Gastrocnemius medialis (tissue), 4 donors: ENCODE results near the gene CAMKK2. TPM values are rescaled to one million over a fixed set of nuclear protein-coding genes. Genes with fewer than 3 reads are reported as not detected.

Source experiments
- ATAC-seq, 2 donors: fragments of 150-250 bp; one replicate each; pipeline ENCODE4 v1.9.1; 2016
- DNase-seq, 2 donors: peaks; one replicate each; pipeline ENCODE4 v3.0.0-alpha.2; 2019
- H3K27ac ChIP-seq, 4 donors: fragments of 200-600 bp; sonication (generic); 1 replicate in 1 of 4; 2 replicates in 3 of 4; pipeline ENCODE4 v1.5.1; 2016 to 2018; ENCODE audit warnings: mild to moderate bottlenecking in 2 of 4, moderate library complexity in 1 of 4
- H3K27me3 ChIP-seq, 3 donors: fragments of 200-600 bp; sonication (generic) in 2 of 3; 1 replicate in 1 of 3; 2 replicates in 2 of 3; pipeline versions ENCODE4 v1.5.1 to v1.6.0; 2016 to 2019; ENCODE audit warnings: mild to moderate bottlenecking in 1 of 3, moderate library complexity in 1 of 3
- H3K36me3 ChIP-seq, 2 donors: fragments of 200-600 bp; sonication (generic) in 1 of 2; one replicate each; pipeline ENCODE4 v1.5.1; 2017 to 2018
- H3K4me1 ChIP-seq, 2 donors: fragments of 200-600 bp; sonication (generic) in 1 of 2; one replicate each; pipeline ENCODE4 v1.5.1; 2016 to 2017; ENCODE audit warnings: mild to moderate bottlenecking in 2 of 2
- H3K4me3 ChIP-seq, 4 donors: fragments of 200-600 bp; sonication (generic) in 3 of 4; 1 replicate in 1 of 4; 2 replicates in 3 of 4; pipeline ENCODE4 v1.5.1; 2016 to 2019; ENCODE audit warnings: mild to moderate bottlenecking in 2 of 4
- H3K9me3 ChIP-seq, 3 donors: fragments of 200-600 bp; sonication (generic) in 2 of 3; 1 replicate in 1 of 3; 2 replicates in 2 of 3; pipeline ENCODE4 v1.5.1; 2016 to 2019
- POLR2A ChIP-seq, 2 donors: fragments of 450-650 bp; IDR thresholded peaks; one replicate each; pipeline ENCODE4 v1.6.1; 2017; ENCODE audit warnings: antibody characterized with exemption in 2 of 2, mild to moderate bottlenecking in 2 of 2, moderate library complexity in 2 of 2
- in situ Hi-C, 4 donors: fragments of 200-750 bp; cut with MboI; loops; one replicate each; pipeline versions ENCODE4 v1.15.0 to v1.8.0; 2017; ENCODE audit warnings: low sequenced_read_pairs in 4 of 4
- intact Hi-C: fragments of 100-400 bp; cut with DNase I; formaldehyde crosslinking; loops from one replicate; pipeline ENCODE4 v1.15.1; 2023; ENCODE audit warnings: low total_unique reads
- total RNA-seq, 4 donors: library from RNA; depleted of rRNA; stranded (reverse); fragments of >200 nt; gene quantifications; one replicate each; pipeline versions ENCODE4 v1.1.0 to v1.2.3, GENCODE V29; 2016
- TF ChIP-seq, protein P1 (sequence below), 5 experiments: fragments of 450-650 bp in 3 of 5; fragments of 200-600 bp in 2 of 5; sonication (generic) in 2 of 5; IDR thresholded peaks in 4 of 5; conservative IDR thresholded peaks in 1 of 5; 1 replicate in 4 of 5; 2 replicates in 1 of 5; pipeline ENCODE4 v1.5.1; 2016 to 2019; ENCODE audit warnings: antibody characterized with exemption in 5 of 5, mild to moderate bottlenecking in 3 of 5, moderate library complexity in 3 of 5

The CAMKK2 gene
- total RNA-seq, 4 donors from 2014 or later = 6.0 to 10.2 (median 7.5) TPM

DNA sequence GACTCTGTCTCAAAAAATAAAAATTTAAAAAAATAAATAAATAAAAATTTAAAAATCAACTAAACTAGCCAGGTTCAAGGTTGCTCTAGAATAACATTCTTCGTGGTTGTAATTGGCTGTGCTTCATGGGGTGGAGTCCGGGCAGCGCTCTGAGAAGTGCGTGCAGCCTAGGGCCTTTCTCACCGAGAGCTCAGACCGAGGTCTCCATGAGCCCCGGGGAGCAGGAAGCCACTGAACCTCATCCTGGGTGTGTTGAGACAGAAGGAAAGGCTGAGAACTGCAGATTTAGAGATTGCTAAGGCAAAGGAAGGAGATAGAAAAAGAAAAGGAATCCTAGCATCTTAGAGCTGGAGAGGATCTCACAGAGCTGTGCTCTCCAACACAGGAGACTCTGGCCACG is 71.9 kb downstream of the CAMKK2 start:
- intact Hi-C loops = no loop called here
- H3K4me1 ChIP-seq = no peaks in the 10 kb centered on the region
- no peak for TF ChIP-seq POLR2A (IDR thresholded peaks at IDR 0.05)
- TF ChIP-seq, protein P1, sequence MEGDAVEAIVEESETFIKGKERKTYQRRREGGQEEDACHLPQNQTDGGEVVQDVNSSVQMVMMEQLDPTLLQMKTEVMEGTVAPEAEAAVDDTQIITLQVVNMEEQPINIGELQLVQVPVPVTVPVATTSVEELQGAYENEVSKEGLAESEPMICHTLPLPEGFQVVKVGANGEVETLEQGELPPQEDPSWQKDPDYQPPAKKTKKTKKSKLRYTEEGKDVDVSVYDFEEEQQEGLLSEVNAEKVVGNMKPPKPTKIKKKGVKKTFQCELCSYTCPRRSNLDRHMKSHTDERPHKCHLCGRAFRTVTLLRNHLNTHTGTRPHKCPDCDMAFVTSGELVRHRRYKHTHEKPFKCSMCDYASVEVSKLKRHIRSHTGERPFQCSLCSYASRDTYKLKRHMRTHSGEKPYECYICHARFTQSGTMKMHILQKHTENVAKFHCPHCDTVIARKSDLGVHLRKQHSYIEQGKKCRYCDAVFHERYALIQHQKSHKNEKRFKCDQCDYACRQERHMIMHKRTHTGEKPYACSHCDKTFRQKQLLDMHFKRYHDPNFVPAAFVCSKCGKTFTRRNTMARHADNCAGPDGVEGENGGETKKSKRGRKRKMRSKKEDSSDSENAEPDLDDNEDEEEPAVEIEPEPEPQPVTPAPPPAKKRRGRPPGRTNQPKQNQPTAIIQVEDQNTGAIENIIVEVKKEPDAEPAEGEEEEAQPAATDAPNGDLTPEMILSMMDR (IDR thresholded peaks at IDR 0.05 in 4 of 5, conservative IDR thresholded peaks at IDR 0.05 in 1 of 5) = no peak
- ATAC-seq (no peak), DNase-seq (no peak)
- no peak overlapping the region for H3K27ac ChIP-seq
- H3K27me3 ChIP-seq = no peaks in the 10 kb centered on the region
- no peaks in the 10 kb centered on the region for H3K36me3 ChIP-seq
- in situ Hi-C loops = no loop called here
- no peaks in the 10 kb centered on the region for H3K9me3 ChIP-seq
- no peak overlapping the region for H3K4me3 ChIP-seq

DNA sequence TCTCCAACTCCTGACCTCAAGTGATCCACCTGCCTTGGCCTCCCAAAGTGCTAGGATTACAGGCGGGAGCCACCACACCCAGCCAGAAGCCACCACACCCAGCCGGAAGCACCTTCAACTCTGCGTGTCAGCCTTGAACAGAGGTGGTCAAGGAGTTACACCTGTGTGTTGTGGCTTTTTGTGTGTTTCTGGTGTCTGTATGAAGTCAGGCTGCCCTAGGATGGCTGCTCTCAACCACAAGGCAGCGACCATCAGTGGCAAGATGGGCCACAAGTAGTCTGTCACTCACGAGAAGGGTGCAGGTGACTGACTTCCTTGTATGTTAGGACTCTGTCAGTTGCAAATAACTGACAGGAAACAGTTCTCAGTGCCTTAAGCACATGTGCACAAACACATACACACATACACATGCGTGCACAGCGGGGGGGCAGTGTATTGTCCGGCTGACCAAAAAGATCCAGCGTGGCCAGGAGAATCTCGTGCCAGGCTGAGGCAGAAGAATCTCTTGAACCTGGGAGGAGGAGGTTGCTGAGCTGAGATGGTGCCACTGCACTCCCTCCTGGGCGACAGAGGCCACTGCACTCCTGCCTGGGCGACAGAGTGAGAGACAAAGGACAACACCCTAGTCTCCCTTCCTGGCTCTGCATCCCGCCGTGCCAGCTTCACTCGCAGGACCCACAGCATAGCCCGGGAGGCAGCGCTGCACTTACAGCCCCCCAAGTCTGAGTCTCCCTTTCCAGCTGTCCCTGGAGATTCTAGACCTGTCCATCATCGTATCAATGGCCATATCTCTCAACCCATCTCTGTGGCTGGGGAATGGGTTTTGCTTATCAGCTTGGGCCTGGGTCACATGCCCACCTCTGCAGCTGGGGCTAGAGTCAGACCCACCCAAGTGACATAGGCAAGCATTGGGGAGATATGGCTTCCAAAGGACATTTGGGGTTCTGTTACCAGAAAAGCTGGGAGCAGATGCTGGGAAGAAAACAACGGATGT is 72.9 kb downstream of the CAMKK2 start:
- Histone ChIP-seq H3K27me3 (no peaks in the 10 kb centered on the region), H3K9me3 (no peaks in the 10 kb centered on the region), H3K27ac (no peak overlapping the region), H3K36me3 (no peaks in the 10 kb centered on the region), H3K4me1 (no peaks in the 10 kb centered on the region), H3K4me3 (no peak overlapping the region)
- ATAC-seq = no peak
- DNase-seq = no peak
- in situ Hi-C loops = no loop called here
- intact Hi-C loops = no loop called here
- no peak for TF ChIP-seq POLR2A (IDR thresholded peaks at IDR 0.05)
- TF ChIP-seq, protein P1 (IDR thresholded peaks at IDR 0.05 in 4 of 5, conservative IDR thresholded peaks at IDR 0.05 in 1 of 5) = no peak

DNA sequence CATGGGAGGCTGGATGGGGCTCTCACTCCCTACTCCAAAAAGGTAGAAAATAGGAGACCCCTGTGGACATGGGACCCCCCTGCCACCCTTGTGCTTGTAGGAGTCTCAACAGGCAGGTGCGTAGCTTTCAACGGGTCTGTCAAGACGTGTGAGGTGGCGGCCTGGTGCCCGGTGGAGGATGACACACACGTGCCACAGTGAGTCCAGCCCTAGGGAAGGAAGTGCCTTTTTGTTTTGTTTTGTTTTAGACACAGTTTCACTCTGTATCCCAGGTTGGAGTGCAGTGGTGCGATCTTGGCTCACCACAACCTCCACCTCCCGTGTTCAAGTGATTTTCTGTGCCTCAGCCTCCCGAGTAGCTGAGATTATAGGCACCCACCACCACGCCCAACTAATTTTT is 73.7 kb downstream of the CAMKK2 start:
- in situ Hi-C loops (no loop called here), intact Hi-C loops (no loop called here)
- Histone ChIP-seq H3K27ac (no peak overlapping the region), H3K4me1 (no peaks in the 10 kb centered on the region), H3K36me3 (no peaks in the 10 kb centered on the region), H3K27me3 (no peaks in the 10 kb centered on the region), H3K9me3 (no peaks in the 10 kb centered on the region), H3K4me3 (no peak overlapping the region)
- ATAC-seq (no peak), DNase-seq (no peak)
- TF ChIP-seq, protein P1 (IDR thresholded peaks at IDR 0.05 in 4 of 5, conservative IDR thresholded peaks at IDR 0.05 in 1 of 5) = no peak
- no peak for TF ChIP-seq POLR2A (IDR thresholded peaks at IDR 0.05)

DNA sequence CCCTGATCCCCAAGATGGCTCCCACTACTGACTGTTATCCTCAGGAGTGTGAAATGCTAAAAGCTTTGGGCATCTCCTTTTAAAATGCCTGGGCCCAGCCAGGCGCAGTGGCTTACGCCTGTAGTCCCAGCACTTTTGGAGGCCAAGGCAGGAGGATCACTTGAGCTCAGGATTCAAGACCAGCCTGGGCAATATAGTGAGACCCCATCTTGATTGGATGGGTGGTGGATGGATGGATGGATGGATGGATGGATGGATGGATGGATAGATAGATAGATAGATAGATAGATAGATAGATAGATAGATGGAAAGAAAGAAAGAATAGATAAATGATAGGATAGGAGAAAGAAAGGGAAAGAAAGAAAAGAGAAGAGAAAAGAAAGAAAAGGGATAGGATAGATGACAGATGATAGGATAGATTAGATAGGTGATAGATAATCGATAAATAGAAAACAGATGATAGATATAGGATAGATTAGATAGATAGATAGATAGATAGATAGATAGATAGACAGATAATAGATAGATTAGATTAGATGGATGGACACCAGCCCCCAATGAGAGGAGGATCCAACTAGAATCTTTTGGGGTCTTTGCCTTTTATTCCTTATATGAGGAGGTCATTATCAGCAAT is 77.0 kb downstream of the CAMKK2 start:
- Histone ChIP-seq H3K4me3 (no peak overlapping the region), H3K27ac (no peak overlapping the region), H3K36me3 (no peaks in the 10 kb centered on the region), H3K27me3 (no peaks in the 10 kb centered on the region), H3K9me3 (no peaks in the 10 kb centered on the region), H3K4me1 (no peaks in the 10 kb centered on the region)
- no peak for DNase-seq
- ATAC-seq = no peak
- in situ Hi-C loops (no loop called here), intact Hi-C loops (no loop called here)
- TF ChIP-seq, protein P1 (IDR thresholded peaks at IDR 0.05 in 4 of 5, conservative IDR thresholded peaks at IDR 0.05 in 1 of 5) = no peak
- TF ChIP-seq POLR2A (IDR thresholded peaks at IDR 0.05) = no peak
